Measurements from ENCODE around the gene ATP2A1. TPM values are rescaled to one million over a fixed set of nuclear protein-coding genes. Genes with fewer than 3 reads are reported as not detected.

The ATP2A1 gene
- total RNA-seq, 1 donor from 2014 or later = 8.2 TPM

DNA sequence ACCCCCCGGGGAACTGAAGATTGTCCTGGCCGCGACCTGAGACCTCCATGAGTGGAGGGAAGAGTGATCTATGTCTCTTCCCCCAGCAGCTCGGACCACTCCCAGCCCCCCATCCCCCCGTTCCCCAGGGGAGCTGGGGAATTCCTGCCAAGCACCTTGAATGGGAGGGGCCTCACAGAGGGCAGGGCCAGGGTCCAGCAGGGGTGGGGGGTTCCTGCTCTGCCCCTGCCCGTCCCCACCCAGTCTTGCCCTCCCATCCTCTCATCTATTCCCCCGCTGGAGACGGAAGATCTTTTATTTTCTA is 41.6 kb upstream of the ATP2A1 start:
- no peaks in the 10 kb centered on the region for H3K4me1 Mint-ChIP-seq
- no peaks in the 10 kb centered on the region for H3K27me3 ChIP-seq
- H3K9me3 ChIP-seq (ENCODE audit: low read depth) = no peaks in the 10 kb centered on the region
- peaks cover 10% of the 10 kb centered on the region for H4K20me1 ChIP-seq (ENCODE audit: low read depth)
- peaks cover 34% of the 10 kb centered on the region for H3K36me3 Mint-ChIP-seq
- H3F3A ChIP-seq (ENCODE audit: low read depth) = peaks cover 37% of the 10 kb centered on the region
- H3K27me3 Mint-ChIP-seq (ENCODE audit: insufficient read depth, low read depth) = peaks cover 4% of the 10 kb centered on the region
- H3K79me2 ChIP-seq (ENCODE audit: low read depth) = no peaks in the 10 kb centered on the region
- H3K4me3 Mint-ChIP-seq = no peak overlapping the region
- no peaks in the 10 kb centered on the region for H3K4me1 ChIP-seq
- TF ChIP-seq EZH2 (IDR thresholded peaks at IDR 0.05) (no peak), CTCF (IDR thresholded peaks at IDR 0.05) (no peak), EZH2phosphoT487 (IDR thresholded peaks at IDR 0.05) (no peak)
- peaks cover 4% of the 10 kb centered on the region for H3K36me3 ChIP-seq
- H3K27ac ChIP-seq = no peak overlapping the region
- H2AFZ ChIP-seq (replicated peaks) = no peak overlapping the region
- no peak overlapping the region for H3K4me3 ChIP-seq
- DNase-seq (ENCODE audit: low spot score) = no peak
- no peak overlapping the region for H3K9ac ChIP-seq
- no peaks in the 10 kb centered on the region for H3K9me3 Mint-ChIP-seq
- H3K4me2 ChIP-seq = no peak overlapping the region
- H3K27ac Mint-ChIP-seq = no peak overlapping the region

- no peaks in the 10 kb centered on the region for H3K36me3 ChIP-seq
- Mint-ChIP-seq H3K27ac (no peak overlapping the region), H3K4me3 (no peak overlapping the region)
Observed at GRCh38 chr16:28837672-28838557, 40.4 kb upstream of the ATP2A1 start.

GRCh38 chr16:28838558-28838918 is 39.8 kb upstream of the ATP2A1 start:
- Histone ChIP-seq H3K9me3 (ENCODE audit: low read depth) (no peaks in the 10 kb centered on the region), H3K4me3 (no peak overlapping the region), H3K27me3 (no peaks in the 10 kb centered on the region), H3K4me2 (no peak overlapping the region), H2AFZ (replicated peaks) (no peak overlapping the region), H4K20me1 (ENCODE audit: low read depth) (peaks cover 10% of the 10 kb centered on the region), H3K27ac (no peak overlapping the region), H3F3A (ENCODE audit: low read depth) (peaks cover 53% of the 10 kb centered on the region), H3K36me3 (no peaks in the 10 kb centered on the region), H3K4me1 (no peaks in the 10 kb centered on the region), H3K9ac (no peak overlapping the region), H3K79me2 (ENCODE audit: low read depth) (no peaks in the 10 kb centered on the region)
- Mint-ChIP-seq H3K4me3 (no peak overlapping the region), H3K27me3 (ENCODE audit: insufficient read depth, low read depth) (peaks cover 4% of the 10 kb centered on the region), H3K36me3 (peaks cover 26% of the 10 kb centered on the region), H3K9me3 (no peaks in the 10 kb centered on the region), H3K4me1 (no peaks in the 10 kb centered on the region), H3K27ac (no peak overlapping the region)
- DNase-seq (ENCODE audit: low spot score) = no peak
- TF ChIP-seq CTCF (IDR thresholded peaks at IDR 0.05) = no peak
- TF ChIP-seq EZH2 (IDR thresholded peaks at IDR 0.05) = no peak
- TF ChIP-seq EZH2phosphoT487 (IDR thresholded peaks at IDR 0.05) = no peak

More at GRCh38 chr16:28837672-28838557, 40.4 kb upstream of the ATP2A1 start:
- H3K27ac ChIP-seq = no peak overlapping the region
- peaks cover 47% of the 10 kb centered on the region for H3F3A ChIP-seq (ENCODE audit: low read depth)
- no peak overlapping the region for H3K4me2 ChIP-seq
- H2AFZ ChIP-seq (replicated peaks) = no peak overlapping the region
- no peaks in the 10 kb centered on the region for H3K79me2 ChIP-seq (ENCODE audit: low read depth)
- TF ChIP-seq EZH2 (IDR thresholded peaks at IDR 0.05) (no peak), EZH2phosphoT487 (IDR thresholded peaks at IDR 0.05) (no peak), CTCF (IDR thresholded peaks at IDR 0.05) (no peak)
- H3K9me3 Mint-ChIP-seq = no peaks in the 10 kb centered on the region
- H3K4me1 ChIP-seq = no peaks in the 10 kb centered on the region
- H3K4me3 ChIP-seq = no peak overlapping the region
- peaks cover 29% of the 10 kb centered on the region for H3K36me3 Mint-ChIP-seq
- H4K20me1 ChIP-seq (ENCODE audit: low read depth) = peaks cover 10% of the 10 kb centered on the region
- peaks cover 4% of the 10 kb centered on the region for H3K27me3 Mint-ChIP-seq (ENCODE audit: insufficient read depth, low read depth)
- H3K27me3 ChIP-seq = no peaks in the 10 kb centered on the region
- H3K9me3 ChIP-seq (ENCODE audit: low read depth) = no peaks in the 10 kb centered on the region
- H3K9ac ChIP-seq = no peak overlapping the region
- no peak for DNase-seq (ENCODE audit: low spot score)
- no peaks in the 10 kb centered on the region for H3K4me1 Mint-ChIP-seq

All from neural progenitor cell (in vitro differentiated cells).